Choroid plexus epithelial cell (primary cell): ENCODE results near the gene RPL36.

Experiments used
- DNase-seq: peaks from one replicate; pipeline ENCODE4 v3.0.0-alpha.2; 2010; ENCODE audit warnings: low read depth
- H3K4me3 ChIP-seq: 2 replicates; pipeline ENCODE4 v1.5.1; 2011; ENCODE audit warnings: low read depth, mild to moderate bottlenecking, control low read depth, low read length, moderate library complexity
- CTCF ChIP-seq: conservative IDR thresholded peaks from 2 replicates; pipeline ENCODE4 v1.5.1; 2011; ENCODE audit warnings: low read depth, mild to moderate bottlenecking, control low read depth, inconsistent platforms, low read length, moderate library complexity

The RPL36 gene

DNA sequence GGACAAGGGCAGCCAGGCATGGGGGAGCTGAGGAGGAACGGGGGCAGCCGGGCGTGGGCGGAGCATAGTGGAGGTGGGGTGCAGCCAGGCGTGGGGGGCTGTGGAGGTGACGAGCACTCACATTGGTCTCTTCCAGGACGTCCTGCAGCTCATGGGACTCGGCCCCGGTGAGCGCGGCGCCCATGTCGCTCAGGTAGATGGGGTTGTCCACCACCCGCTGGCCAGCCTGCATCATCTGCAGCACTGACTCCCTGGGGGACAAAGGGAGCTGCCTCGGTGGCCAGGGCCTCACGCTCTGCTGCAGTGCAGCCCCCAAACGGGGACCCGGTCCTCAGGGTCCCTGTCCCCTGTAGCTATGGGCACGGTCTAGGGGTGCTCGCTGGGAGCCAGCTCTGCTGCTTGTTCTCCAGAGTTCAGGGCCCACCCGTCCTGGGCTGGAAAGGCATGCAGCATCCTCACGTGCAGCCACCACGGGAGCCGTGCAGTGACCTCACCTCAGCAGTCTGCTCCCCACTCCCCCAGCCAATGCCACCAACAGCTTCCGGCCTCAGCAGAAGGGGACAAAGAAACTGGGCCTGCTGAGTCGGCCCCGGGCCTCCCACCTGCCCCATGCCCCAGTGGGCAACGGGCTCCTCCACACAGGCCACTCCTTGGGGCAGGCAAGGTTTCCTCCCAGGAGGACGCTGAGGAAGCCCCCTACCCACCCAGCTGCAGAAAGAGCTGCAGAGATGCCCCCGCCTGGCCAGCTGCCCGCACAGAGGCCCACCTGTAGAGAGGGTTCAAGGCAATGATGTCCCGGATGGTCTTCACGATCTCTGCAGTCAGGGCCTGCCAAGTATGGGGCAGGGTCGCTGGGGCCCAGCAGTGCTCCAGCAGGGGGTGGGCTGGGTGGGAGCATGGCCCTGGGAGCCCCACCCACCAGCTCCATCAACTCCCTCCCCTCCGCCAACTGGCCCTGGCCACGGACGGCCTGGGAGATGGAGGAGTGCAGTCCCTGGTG, 17.8 kb downstream of the RPL36 start:
- TF ChIP-seq CTCF, result no peak
- no peak overlapping the region for H3K4me3 ChIP-seq
- DNase-seq, result no peak

GRCh38 chr19:5711025-5711424, 20.9 kb downstream of the RPL36 start:
- DNase-seq, result no peak
- no peak for TF ChIP-seq CTCF
- H3K4me3 ChIP-seq, result no peak overlapping the region

GRCh38 chr19:5711713-5712161, 21.6 kb downstream of the RPL36 start:
- no peak overlapping the region for H3K4me3 ChIP-seq
- no peak for DNase-seq
- no peak for TF ChIP-seq CTCF

- TF ChIP-seq CTCF, result no peak
Observed at GRCh38 chr19:5713228-5713627, 23.1 kb downstream of the RPL36 start.

DNA sequence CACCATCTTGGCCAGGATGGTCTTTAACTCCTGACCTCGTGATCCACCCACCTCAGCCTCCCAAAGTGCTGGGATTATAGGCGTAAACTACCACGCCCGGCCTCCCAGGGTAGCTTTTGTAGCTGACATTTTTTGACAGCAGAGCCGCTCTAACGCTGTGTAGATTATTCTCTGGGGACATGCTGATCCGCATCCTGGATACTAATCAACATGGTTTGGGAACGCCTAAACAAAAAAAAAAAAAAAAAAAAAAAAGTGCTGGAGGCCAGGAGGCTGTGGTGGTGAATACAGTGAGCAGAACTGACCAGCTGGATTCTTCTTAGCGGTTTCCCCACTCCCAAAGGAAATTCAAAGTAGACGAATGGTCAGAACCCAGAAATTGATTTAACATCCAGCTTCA, 24.7 kb downstream of the RPL36 start:
- no peak for TF ChIP-seq CTCF
- H3K4me3 ChIP-seq, result no peak overlapping the region
- no peak for DNase-seq

More at GRCh38 chr19:5713228-5713627, 23.1 kb downstream of the RPL36 start:
- no peak overlapping the region for H3K4me3 ChIP-seq
- DNase-seq, result no peak

GRCh38 chr19:5717215-5717935, 27.3 kb downstream of the RPL36 start:
- no peak for TF ChIP-seq CTCF
- no peak for DNase-seq
- no peak overlapping the region for H3K4me3 ChIP-seq
